ENCODE data around the gene PDE1C. TPM values are rescaled to one million over a fixed set of nuclear protein-coding genes. Genes with fewer than 3 reads are reported as not detected.

PDE1C gene
- total and polyA plus RNA-seq, 3 donors from 2014 or later: 7.6 to 9.5 (median 9.5) TPM

DNA sequence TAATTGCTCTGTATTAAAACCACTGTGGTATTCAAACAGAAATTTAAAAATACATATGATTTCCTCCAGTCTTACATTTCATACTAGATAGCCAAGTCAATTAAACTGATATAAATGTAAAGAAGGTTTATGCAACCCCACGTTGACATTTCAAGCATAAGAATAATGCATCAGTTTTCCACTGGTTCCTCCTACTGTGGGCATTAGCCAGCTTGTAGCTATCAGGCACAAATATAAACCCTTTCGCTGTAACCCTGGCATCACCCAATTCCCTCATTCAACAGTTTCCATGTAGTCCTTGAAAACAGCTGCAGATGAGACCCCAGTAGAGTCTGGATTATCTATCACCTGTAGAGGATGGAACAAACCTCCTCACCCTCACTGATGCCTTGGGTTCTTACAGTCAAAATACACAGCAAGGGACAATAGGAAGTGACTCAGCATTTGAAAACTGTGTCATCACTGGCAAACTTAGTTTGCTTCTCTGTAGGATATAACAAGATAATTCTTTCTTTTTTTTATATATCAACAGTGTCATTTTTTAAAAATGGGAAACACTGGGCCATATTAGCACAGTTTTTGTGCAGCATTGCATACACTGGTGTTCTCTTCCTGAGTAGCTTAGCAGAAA lies 113.0 kb downstream of the PDE1C start:
- 75 to 79% methylated on average over 2 of the region's 2 CpGs for WGBS, 2 donors
- no peaks in the 10 kb centered on the region for H3K27me3 ChIP-seq
- H3K9me3 ChIP-seq: no peaks in the 10 kb centered on the region
- no peak overlapping the region for H3K27ac ChIP-seq
- no peak for TF ChIP-seq POLR2A (IDR thresholded peaks at IDR 0.05)
- TF ChIP-seq, protein P1, sequence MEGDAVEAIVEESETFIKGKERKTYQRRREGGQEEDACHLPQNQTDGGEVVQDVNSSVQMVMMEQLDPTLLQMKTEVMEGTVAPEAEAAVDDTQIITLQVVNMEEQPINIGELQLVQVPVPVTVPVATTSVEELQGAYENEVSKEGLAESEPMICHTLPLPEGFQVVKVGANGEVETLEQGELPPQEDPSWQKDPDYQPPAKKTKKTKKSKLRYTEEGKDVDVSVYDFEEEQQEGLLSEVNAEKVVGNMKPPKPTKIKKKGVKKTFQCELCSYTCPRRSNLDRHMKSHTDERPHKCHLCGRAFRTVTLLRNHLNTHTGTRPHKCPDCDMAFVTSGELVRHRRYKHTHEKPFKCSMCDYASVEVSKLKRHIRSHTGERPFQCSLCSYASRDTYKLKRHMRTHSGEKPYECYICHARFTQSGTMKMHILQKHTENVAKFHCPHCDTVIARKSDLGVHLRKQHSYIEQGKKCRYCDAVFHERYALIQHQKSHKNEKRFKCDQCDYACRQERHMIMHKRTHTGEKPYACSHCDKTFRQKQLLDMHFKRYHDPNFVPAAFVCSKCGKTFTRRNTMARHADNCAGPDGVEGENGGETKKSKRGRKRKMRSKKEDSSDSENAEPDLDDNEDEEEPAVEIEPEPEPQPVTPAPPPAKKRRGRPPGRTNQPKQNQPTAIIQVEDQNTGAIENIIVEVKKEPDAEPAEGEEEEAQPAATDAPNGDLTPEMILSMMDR (IDR thresholded peaks at IDR 0.05): no peak
- H3K4me1 ChIP-seq: no peaks in the 10 kb centered on the region
- intact Hi-C loops (cut with DNase I; ENCODE audit: low total_unique reads): no loop called here
- no peaks in the 10 kb centered on the region for H3K36me3 ChIP-seq (ENCODE audit: low read depth, missing control alignments)
- H3K4me3 ChIP-seq: no peak overlapping the region
- no peak for DNase-seq

DNA sequence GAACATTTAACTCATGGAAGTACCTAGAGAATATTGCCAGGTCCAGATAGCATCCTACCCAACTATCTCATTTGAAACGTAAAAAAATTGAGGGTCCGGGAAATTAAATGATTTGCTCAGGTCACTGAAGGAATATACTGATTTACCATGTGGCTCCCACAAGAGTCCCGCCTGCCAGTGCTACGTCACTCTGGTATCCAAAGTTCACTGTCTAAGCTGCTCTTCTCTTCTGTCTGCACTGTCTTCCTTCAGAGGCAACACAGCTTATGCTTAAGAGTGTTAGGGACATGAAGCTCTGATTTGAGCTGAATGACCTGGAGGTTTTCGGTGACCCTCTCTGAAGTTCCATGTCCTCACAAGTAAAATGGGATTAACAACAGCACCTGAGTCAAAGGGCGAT lies 114.6 kb downstream of the PDE1C start:
- Histone ChIP-seq H3K27me3 (no peaks in the 10 kb centered on the region), H3K36me3 (ENCODE audit: low read depth, missing control alignments) (no peaks in the 10 kb centered on the region), H3K27ac (no peak overlapping the region), H3K4me1 (no peaks in the 10 kb centered on the region), H3K9me3 (no peaks in the 10 kb centered on the region), H3K4me3 (no peak overlapping the region)
- 91 to 98% methylated on average over 6 of the region's 6 CpGs for WGBS, 2 donors
- TF ChIP-seq POLR2A (IDR thresholded peaks at IDR 0.05): no peak
- TF ChIP-seq, protein P1 (IDR thresholded peaks at IDR 0.05): no peak
- intact Hi-C loops (cut with DNase I; ENCODE audit: low total_unique reads): no loop called here
- no peak for DNase-seq

DNA sequence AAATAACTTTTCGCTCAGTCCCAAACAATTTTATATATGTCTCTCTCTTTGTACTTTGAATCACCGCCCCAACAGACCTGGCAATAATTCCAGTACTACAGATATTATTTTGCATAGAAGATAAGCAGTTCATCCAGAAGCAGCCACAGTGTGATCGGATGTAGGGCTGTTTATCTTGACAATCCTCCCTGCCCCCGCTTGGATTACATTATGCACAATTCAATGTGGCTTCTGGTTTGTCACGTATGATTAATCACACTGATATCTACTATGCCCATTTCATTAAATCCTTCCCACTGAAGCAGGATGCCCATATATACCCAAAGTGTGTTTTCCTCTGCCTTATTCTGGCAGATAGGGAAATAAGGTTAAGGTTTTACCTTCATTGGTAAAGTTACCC lies 115.2 kb downstream of the PDE1C start:
- no peak for DNase-seq
- H3K27me3 ChIP-seq: no peaks in the 10 kb centered on the region
- intact Hi-C loops (cut with DNase I; ENCODE audit: low total_unique reads): no loop called here
- H3K27ac ChIP-seq: no peak overlapping the region
- WGBS, 2 donors: 81 to 85% methylated on average over 5 of the region's 5 CpGs
- no peaks in the 10 kb centered on the region for H3K9me3 ChIP-seq
- no peaks in the 10 kb centered on the region for H3K4me1 ChIP-seq
- TF ChIP-seq, protein P1 (IDR thresholded peaks at IDR 0.05): no peak
- no peak for TF ChIP-seq POLR2A (IDR thresholded peaks at IDR 0.05)
- no peak overlapping the region for H3K4me3 ChIP-seq
- no peaks in the 10 kb centered on the region for H3K36me3 ChIP-seq (ENCODE audit: low read depth, missing control alignments)

DNA sequence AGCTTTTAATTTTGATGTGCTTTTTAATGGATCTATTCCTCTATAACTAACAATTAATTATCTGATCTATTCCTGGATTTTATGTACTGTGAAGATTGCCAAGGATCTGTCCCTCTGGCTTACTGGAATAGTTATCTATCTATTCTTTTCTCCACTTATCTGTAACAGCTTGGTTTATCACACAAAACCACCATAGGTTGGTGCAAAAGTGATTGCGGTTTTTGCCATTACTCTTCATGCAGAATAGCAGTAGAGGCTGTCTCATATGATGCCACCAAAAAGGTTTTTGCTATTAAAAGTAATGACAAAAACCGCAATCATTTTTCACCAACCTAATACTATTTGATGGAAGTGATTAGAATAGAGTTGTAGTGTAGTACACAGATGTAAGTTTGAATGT lies 115.7 kb downstream of the PDE1C start:
- no peak for DNase-seq
- intact Hi-C loops (cut with DNase I; ENCODE audit: low total_unique reads): no loop called here
- WGBS, 2 donors: 89 to 92% methylated on average over 2 of the region's 2 CpGs

More for the DNA sequence above, 115.7 kb downstream of the PDE1C start:
- no peak overlapping the region for H3K27ac ChIP-seq
- TF ChIP-seq, protein P1 (IDR thresholded peaks at IDR 0.05): no peak
- TF ChIP-seq POLR2A (IDR thresholded peaks at IDR 0.05): no peak
- H3K9me3 ChIP-seq: no peaks in the 10 kb centered on the region
- H3K4me1 ChIP-seq: no peaks in the 10 kb centered on the region
- no peaks in the 10 kb centered on the region for H3K36me3 ChIP-seq (ENCODE audit: low read depth, missing control alignments)
- no peak overlapping the region for H3K4me3 ChIP-seq
- no peaks in the 10 kb centered on the region for H3K27me3 ChIP-seq
